GM11168 (cell line): ENCODE measurements around the gene PPFIA1.

Source experiments
- in situ Hi-C: fragments of 300-500 bp; cut with MboI; formaldehyde crosslinking; loops from one replicate; pipeline ENCODE4 v1.12.0; 2022; ENCODE audit warnings: low sequenced_read_pairs; ENCODE audit not compliant: unreplicated experiment

PPFIA1 gene

GRCh38 chr11:70270104-70270876 lies at the start of gene PPFIA1:
Gene PPFIA1, plus strand, starts transcription at chr11:70270690. Its CDS starts 1,483 bp downstream, at chr11:70272173.
- in situ Hi-C loops = no loop called here

GRCh38 chr11:70220920-70221319 lies 49.6 kb upstream of the PPFIA1 start:
- in situ Hi-C loops = no loop called here

GRCh38 chr11:70225681-70226177 lies 44.8 kb upstream of the PPFIA1 start:
- in situ Hi-C loops = no loop called here

GRCh38 chr11:70226183-70226582 lies 44.3 kb upstream of the PPFIA1 start:
- in situ Hi-C loops = no loop called here

- in situ Hi-C loops = no loop called here
These were observed 43.5 kb upstream of the PPFIA1 start for GRCh38 chr11:70226967-70227366.

GRCh38 chr11:70229737-70230136 lies 40.8 kb upstream of the PPFIA1 start:
- in situ Hi-C loops = no loop called here

GRCh38 chr11:70230151-70230839 lies 40.2 kb upstream of the PPFIA1 start:
- in situ Hi-C loops = no loop called here

- in situ Hi-C loops = no loop called here
These were observed 39.4 kb upstream of the PPFIA1 start for GRCh38 chr11:70230840-70231710.

- in situ Hi-C loops = no loop called here
These were observed 37.5 kb upstream of the PPFIA1 start for GRCh38 chr11:70233034-70233433.

- in situ Hi-C loops = no loop called here
These were observed 37.0 kb upstream of the PPFIA1 start for GRCh38 chr11:70233511-70233934.

- in situ Hi-C loops = no loop called here
These were observed 36.5 kb upstream of the PPFIA1 start for GRCh38 chr11:70233962-70234361.

GRCh38 chr11:70240337-70240736 lies 30.2 kb upstream of the PPFIA1 start:
- in situ Hi-C loops = no loop called here

GRCh38 chr11:70241709-70242108 lies 28.8 kb upstream of the PPFIA1 start:
- in situ Hi-C loops = no loop called here

GRCh38 chr11:70242885-70243284 lies 27.6 kb upstream of the PPFIA1 start:
- in situ Hi-C loops = no loop called here

- in situ Hi-C loops = no loop called here
These were observed 26.4 kb upstream of the PPFIA1 start for GRCh38 chr11:70243912-70244652.

- in situ Hi-C loops = no loop called here
These were observed 25.8 kb upstream of the PPFIA1 start for GRCh38 chr11:70244698-70245097.

- in situ Hi-C loops = no loop called here
These were observed 24.3 kb upstream of the PPFIA1 start for GRCh38 chr11:70246196-70246595.

GRCh38 chr11:70247042-70247709 lies 23.3 kb upstream of the PPFIA1 start:
- in situ Hi-C loops = no loop called here

- in situ Hi-C loops = no loop called here
These were observed 22.8 kb upstream of the PPFIA1 start for GRCh38 chr11:70247710-70248072.
